ENCODE results near the gene POLR1B.

DNA sequence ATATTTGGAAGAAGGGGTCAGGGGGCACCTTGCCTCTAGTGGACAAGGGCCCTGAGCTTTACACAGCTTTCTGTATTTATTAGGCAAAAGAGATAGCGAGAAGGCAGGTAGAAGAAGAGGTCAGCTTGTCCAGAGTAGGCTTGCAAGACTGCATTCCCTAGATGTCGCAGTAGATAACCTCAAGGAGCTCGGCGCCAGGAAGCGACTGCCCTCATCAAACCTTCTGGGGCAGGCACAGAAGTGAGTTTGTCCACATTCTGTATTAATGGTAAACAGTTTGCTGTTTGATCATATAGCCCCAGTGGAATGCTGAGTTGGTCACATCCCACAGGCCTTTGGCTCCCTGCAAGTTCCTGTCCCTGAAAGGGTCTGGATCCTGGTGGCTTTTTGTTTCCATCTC lies 49.1 kb downstream of the POLR1B start:
- TF ChIP-seq, protein P1, sequence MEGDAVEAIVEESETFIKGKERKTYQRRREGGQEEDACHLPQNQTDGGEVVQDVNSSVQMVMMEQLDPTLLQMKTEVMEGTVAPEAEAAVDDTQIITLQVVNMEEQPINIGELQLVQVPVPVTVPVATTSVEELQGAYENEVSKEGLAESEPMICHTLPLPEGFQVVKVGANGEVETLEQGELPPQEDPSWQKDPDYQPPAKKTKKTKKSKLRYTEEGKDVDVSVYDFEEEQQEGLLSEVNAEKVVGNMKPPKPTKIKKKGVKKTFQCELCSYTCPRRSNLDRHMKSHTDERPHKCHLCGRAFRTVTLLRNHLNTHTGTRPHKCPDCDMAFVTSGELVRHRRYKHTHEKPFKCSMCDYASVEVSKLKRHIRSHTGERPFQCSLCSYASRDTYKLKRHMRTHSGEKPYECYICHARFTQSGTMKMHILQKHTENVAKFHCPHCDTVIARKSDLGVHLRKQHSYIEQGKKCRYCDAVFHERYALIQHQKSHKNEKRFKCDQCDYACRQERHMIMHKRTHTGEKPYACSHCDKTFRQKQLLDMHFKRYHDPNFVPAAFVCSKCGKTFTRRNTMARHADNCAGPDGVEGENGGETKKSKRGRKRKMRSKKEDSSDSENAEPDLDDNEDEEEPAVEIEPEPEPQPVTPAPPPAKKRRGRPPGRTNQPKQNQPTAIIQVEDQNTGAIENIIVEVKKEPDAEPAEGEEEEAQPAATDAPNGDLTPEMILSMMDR (IDR thresholded peaks at IDR 0.05) = no peak
- TF ChIP-seq POLR2A (IDR thresholded peaks at IDR 0.05) = no peak
